ENCODE data around the gene YIF1B. TPM values are rescaled to one million over a fixed set of nuclear protein-coding genes. Genes with fewer than 3 reads are reported as not detected.
"Not testable (repeated sequence)": the region's sequence is repeated elsewhere in the genome, so short reads cannot be mapped to it uniquely, and the experiment has no call there.

Gene YIF1B
- total and polyA plus RNA-seq, 7 experiments from 2014 or later, result 26.1 to 84.7 (median 38.2) TPM

GRCh38 chr19:38261942-38262341 lies 53.8 kb downstream of the YIF1B start:
- H3K27ac ChIP-seq (ENCODE audit: low read depth, low read length); H3K36me3 Mint-ChIP-seq; POLR2A ChIA-PET; ATAC-seq; H3K4me3 Mint-ChIP-seq; H3K9me3 Mint-ChIP-seq; H3K9me3 ChIP-seq (ENCODE audit: control insufficient read depth in 2 of 3, low read length in 3 of 3); H3K27me3 ChIP-seq (ENCODE audit: control insufficient read depth in 2 of 2, insufficient read depth in 2 of 2, low read length in 2 of 2); H3K36me3 ChIP-seq (ENCODE audit: control insufficient read depth in 2 of 3, insufficient read depth in 3 of 3, low read length in 3 of 3); H3K4me3 ChIP-seq (ENCODE audit: low read length); H3K27ac Mint-ChIP-seq; intact Hi-C loops (cut with micrococcal nuclease); DNase-seq: not testable (repeated sequence)
- Mint-ChIP-seq H3K4me1 (peaks cover 17 to 32% (median 26%) of the 10 kb centered on the region in 7 donors), H3K27me3 (peaks cover 4 to 13% (median 9%) of the 10 kb centered on the region in 5 donors)
- peaks cover 4 to 10% of the 10 kb centered on the region in 2 donors for H3K4me1 ChIP-seq (ENCODE audit: control insufficient read depth in 2 of 2, insufficient read depth in 2 of 2, low read length in 2 of 2)
- CTCF ChIA-PET, result interaction anchor here (0.7 kb wide), 1 partner anchor 377 kb away, joined by 8 read pairs; no protein-coding TSS in a partner anchor

GRCh38 chr19:38255383-38256014 lies 60.2 kb downstream of the YIF1B start:
- H3K4me3 ChIP-seq (ENCODE audit: low read length), result no peak overlapping the region
- POLR2A ChIA-PET, result interaction anchor here (0.5 kb wide), 1 partner anchor 10 kb away, joined by 3 read pairs; no protein-coding TSS in a partner anchor

GRCh38 chr19:38253788-38254187 lies 62.0 kb downstream of the YIF1B start:
- Histone ChIP-seq H3K27me3 (ENCODE audit: control insufficient read depth in 2 of 2, insufficient read depth in 2 of 2, low read length in 2 of 2) (no peaks in the 10 kb centered on the region), H3K4me1 (ENCODE audit: control insufficient read depth in 2 of 2, insufficient read depth in 2 of 2, low read length in 2 of 2) (no peaks in the 10 kb centered on the region), H3K36me3 (ENCODE audit: control insufficient read depth in 2 of 3, insufficient read depth in 3 of 3, low read length in 3 of 3) (no peaks in the 10 kb centered on the region), H3K4me3 (ENCODE audit: low read length) (no peak overlapping the region), H3K27ac (ENCODE audit: low read depth, low read length) (no peak overlapping the region), H3K9me3 (ENCODE audit: control insufficient read depth in 2 of 3, low read length in 3 of 3) (no peaks in the 10 kb centered on the region)
- Mint-ChIP-seq H3K4me3 (peak overlapping the region in 2 of 10 donors; percentile 29 to 67), H3K9me3 (peaks cover 0 to 2% (median 0%) of the 10 kb centered on the region in 11 donors), H3K36me3 (peaks cover 0 to 17% (median 0%) of the 10 kb centered on the region in 5 donors), H3K4me1 (peaks cover 0 to 39% (median 0%) of the 10 kb centered on the region in 7 donors), H3K27me3 (peaks cover 10 to 29% (median 24%) of the 10 kb centered on the region in 5 donors), H3K27ac (peak overlapping the region in 1 of 9 donors; percentile 79)
- intact Hi-C loops (cut with micrococcal nuclease), result no loop called here
- ATAC-seq (no peak), DNase-seq (no peak)
- ChIA-PET CTCF (no interaction called here), POLR2A (no interaction called here)

More at GRCh38 chr19:38255383-38256014, 60.2 kb downstream of the YIF1B start:
- CTCF ChIA-PET, result no interaction called here
- H3K27me3 Mint-ChIP-seq, result peaks cover 12 to 33% (median 24%) of the 10 kb centered on the region in 5 donors
- H3K27ac Mint-ChIP-seq, result peak overlapping the region in 1 of 9 donors; percentile 58
- peak overlapping the region in 1 of 10 donors; percentile 87 for H3K4me3 Mint-ChIP-seq
- peaks cover 0 to 16% (median 0%) of the 10 kb centered on the region in 5 donors for H3K36me3 Mint-ChIP-seq
- DNase-seq, result peak in 1 of 9 donors; percentile 30
- Histone ChIP-seq H3K36me3 (ENCODE audit: control insufficient read depth in 2 of 3, insufficient read depth in 3 of 3, low read length in 3 of 3) (no peaks in the 10 kb centered on the region), H3K27me3 (ENCODE audit: control insufficient read depth in 2 of 2, insufficient read depth in 2 of 2, low read length in 2 of 2) (no peaks in the 10 kb centered on the region), H3K27ac (ENCODE audit: low read depth, low read length) (no peak overlapping the region), H3K4me1 (ENCODE audit: control insufficient read depth in 2 of 2, insufficient read depth in 2 of 2, low read length in 2 of 2) (no peaks in the 10 kb centered on the region), H3K9me3 (ENCODE audit: control insufficient read depth in 2 of 3, low read length in 3 of 3) (no peaks in the 10 kb centered on the region)
- peaks cover 0 to 4% (median 0%) of the 10 kb centered on the region in 11 donors for H3K9me3 Mint-ChIP-seq
- intact Hi-C loops (cut with micrococcal nuclease), result loop anchor here (1.0 to 2.0 kb wide), 4 partner anchors 9 to 353 kb away; partner anchors contain the start of gene SPINT2 (in 1 of the 2)
- peak; percentile 10 for ATAC-seq
- peaks cover 0 to 37% (median 0%) of the 10 kb centered on the region in 7 donors for H3K4me1 Mint-ChIP-seq

Other genes starting within 250 kb of the YIF1B start
- gene DPF1, start 91.7 kb downstream of the YIF1B start, total RNA-seq, result under 1 TPM in 2 of 5 experiments, not detected in 3; 0.46 to 0.51 TPM
- not detected for gene DPF1, start 91.7 kb downstream of the YIF1B start, polyA plus RNA-seq
- 10 to 100 TPM in 1 of 5 experiments, 1 to 10 TPM in 1, under 1 TPM in 1, not detected in 2; 0.53 to 61.2 (median 2.1) TPM for gene PPP1R14A, start 59.6 kb downstream of the YIF1B start, total RNA-seq
- gene PPP1R14A, start 59.6 kb downstream of the YIF1B start, polyA plus RNA-seq, result not detected
- gene SPINT2, start 51.4 kb downstream of the YIF1B start, total RNA-seq, result 10 to 100 TPM; 35.5 to 56.9 (median 38.7) TPM
- 100 to 1,000 TPM; 120 to 139 TPM for gene SPINT2, start 51.4 kb downstream of the YIF1B start, polyA plus RNA-seq
- under 1 TPM in 1 of 5 experiments, not detected in 4; 0.88 TPM for gene C19orf33, start 11.7 kb downstream of the YIF1B start, total RNA-seq
- 1 to 10 TPM in 1 of 2 donors, not detected in 1; 1.5 TPM for gene C19orf33, start 11.7 kb downstream of the YIF1B start, polyA plus RNA-seq
- gene KCNK6, start 3.9 kb upstream of the YIF1B start, total RNA-seq, result 10 to 100 TPM in 3 of 5 experiments, 1 to 10 TPM in 2; 5.7 to 19.9 (median 10.1) TPM
- gene KCNK6, start 3.9 kb upstream of the YIF1B start, polyA plus RNA-seq, result 1 to 10 TPM; 1.8 to 3.7 TPM
- 10 to 100 TPM in 4 of 5 experiments, 1 to 10 TPM in 1; 5.9 to 20.5 (median 18.1) TPM for gene CATSPERG, start 19.9 kb upstream of the YIF1B start, total RNA-seq
- 1 to 10 TPM in 1 of 2 donors, under 1 TPM in 1; 0.94 to 5.2 TPM for gene CATSPERG, start 19.9 kb upstream of the YIF1B start, polyA plus RNA-seq
- 100 to 1,000 TPM in 1 of 5 experiments, 10 to 100 TPM in 4; 68.4 to 181 (median 75.8) TPM for gene PSMD8, start 58.6 kb upstream of the YIF1B start, total RNA-seq
- gene PSMD8, start 58.6 kb upstream of the YIF1B start, polyA plus RNA-seq, result 100 to 1,000 TPM; 141 to 144 TPM
- under 1 TPM in 3 of 5 experiments, not detected in 2; 0.29 to 0.60 (median 0.39) TPM for gene GGN, start 72.1 kb upstream of the YIF1B start, total RNA-seq
- not detected for gene GGN, start 72.1 kb upstream of the YIF1B start, polyA plus RNA-seq
- 1 to 10 TPM; 1.6 to 2.9 (median 2.6) TPM for gene SPRED3, start 72.8 kb upstream of the YIF1B start, total RNA-seq
- gene SPRED3, start 72.8 kb upstream of the YIF1B start, polyA plus RNA-seq, result under 1 TPM; 0.12 to 0.22 TPM
- gene FAM98C, start 87.1 kb upstream of the YIF1B start, total RNA-seq, result 10 to 100 TPM; 33.8 to 56.5 (median 44.7) TPM
- gene FAM98C, start 87.1 kb upstream of the YIF1B start, polyA plus RNA-seq, result 10 to 100 TPM; 16.2 to 29.0 TPM
- gene RASGRP4, start 110.3 kb upstream of the YIF1B start, total RNA-seq, result 10 to 100 TPM in 1 of 5 experiments, 1 to 10 TPM in 2, under 1 TPM in 2; 0.16 to 32.7 (median 1.3) TPM
- gene RASGRP4, start 110.3 kb upstream of the YIF1B start, polyA plus RNA-seq, result under 1 TPM in 1 of 2 donors, not detected in 1; 0.14 TPM
- gene RYR1, start 117.7 kb upstream of the YIF1B start, total RNA-seq, result 1 to 10 TPM in 4 of 5 experiments, under 1 TPM in 1; 0.29 to 2.6 (median 1.7) TPM
- not detected for gene RYR1, start 117.7 kb upstream of the YIF1B start, polyA plus RNA-seq